Endothelial cell of umbilical vein (primary cell): ENCODE data around the gene FKRP. TPM values are rescaled to one million over a fixed set of nuclear protein-coding genes. Genes with fewer than 3 reads are reported as not detected.

Source experiments
- BruUV-seq: library from RNA; stranded (reverse); fragments of 400-500 nt; replicated peaks from 2 replicates; lab custom pipeline; 2021; lab: Mats Ljungman, UMichigan
- CTCF ChIA-PET: fragments of 300-600, 350-600 bp; sonication (Branson Sonifier 250); formaldehyde crosslinking; loops from one replicate; lab custom pipeline; 2021; ENCODE audit warnings: antibody characterized with exemption, inconsistent platforms; lab: Charles Lee
- POLR2A ChIA-PET: fragments of 300-600, 350-600 bp; sonication (Branson Sonifier 250); formaldehyde crosslinking; loops from one replicate; lab custom pipeline; 2021; ENCODE audit warnings: antibody characterized with exemption, inconsistent platforms; lab: Charles Lee
- DNase-seq: peaks from one replicate; pipeline ENCODE4 v3.0.0-alpha.2; 2011; ENCODE audit warnings: low read depth, low spot score
- FAIRE-seq: peaks from 2 replicates; lab custom pipeline; 2011; peaks lifted over from hg19 to GRCh38; lab: Jason Lieb, UNC
- H2AFZ ChIP-seq: 2 replicates; pipeline ENCODE4 v1.6.0; 2012; ENCODE audit warnings: low read depth, low read length, control low read depth, inconsistent platforms
- H3K27ac ChIP-seq: 2 replicates; pipeline ENCODE4 v1.5.1; 2011; ENCODE audit warnings: low read depth, mild to moderate bottlenecking, control low read depth, low read length, moderate library complexity; ENCODE audit not compliant: insufficient read depth
- H3K27me3 ChIP-seq, 2 experiments: 2 replicates each; pipeline versions ENCODE4 v1.6.0 to v1.6.1; 2011; ENCODE audit warnings: low read length in 2 of 2, mixed read lengths in 1 of 2; ENCODE audit not compliant: control insufficient read depth in 2 of 2, insufficient read depth in 2 of 2
- H3K36me3 ChIP-seq, 2 experiments: 2 replicates in 1 of 2; 3 replicates in 1 of 2; pipeline ENCODE4 v1.5.1; 2011; ENCODE audit warnings: low read length in 2 of 2, mild to moderate bottlenecking in 1 of 2, moderate library complexity in 1 of 2; ENCODE audit not compliant: control insufficient read depth in 2 of 2, insufficient read depth in 2 of 2; ENCODE audit errors: extremely low read depth in 1 of 2
- H3K4me1 ChIP-seq: 3 replicates; pipeline ENCODE4 v1.5.1; 2011; ENCODE audit warnings: mild to moderate bottlenecking, low read length; ENCODE audit not compliant: control insufficient read depth, insufficient read depth; ENCODE audit errors: extremely low read depth
- H3K4me2 ChIP-seq: 2 replicates; pipeline ENCODE4 v1.6.1; 2011; ENCODE audit warnings: low read length, control low read depth, mixed read lengths; ENCODE audit not compliant: insufficient read depth
- H3K4me3 ChIP-seq, 3 experiments: fragments of 200-600 bp in 1 of 3; sonication (generic), shearing (Covaris generic) in 1 of 3; replicated peaks in 1 of 3; 2 replicates each; pipeline ENCODE4 v1.5.1; 2011 to 2016; ENCODE audit warnings: control low read depth in 3 of 3, low read length in 3 of 3, mild to moderate bottlenecking in 2 of 3, inconsistent platforms in 1 of 3, low read depth in 1 of 3, moderate library complexity in 1 of 3; ENCODE audit not compliant: insufficient read depth in 1 of 3
- H3K79me2 ChIP-seq: 2 replicates; pipeline ENCODE4 v1.6.0; 2012; ENCODE audit warnings: low read length, inconsistent platforms; ENCODE audit not compliant: control insufficient read depth, insufficient read depth
- H3K9ac ChIP-seq: replicated peaks from 2 replicates; pipeline ENCODE3; 2011; ENCODE audit warnings: low read length, control low read depth; ENCODE audit not compliant: insufficient read depth; ENCODE audit errors: extremely low read depth
- H3K9me1 ChIP-seq: replicated peaks from 3 replicates; pipeline ENCODE4 v1.6.0; 2011; ENCODE audit warnings: mild to moderate bottlenecking, low read length; ENCODE audit not compliant: control insufficient read depth, insufficient read depth; ENCODE audit errors: extremely low read depth
- H3K9me3 ChIP-seq: replicated peaks from 2 replicates; pipeline ENCODE4 v1.5.1; 2012; ENCODE audit warnings: low read length, inconsistent platforms; ENCODE audit not compliant: control insufficient read depth, insufficient read depth
- H4K20me1 ChIP-seq: replicated peaks from 2 replicates; pipeline ENCODE3; 2011; ENCODE audit warnings: mild to moderate bottlenecking, low read length; ENCODE audit not compliant: control insufficient read depth, insufficient read depth; ENCODE audit errors: extremely low read depth
- FOS ChIP-seq: IDR thresholded peaks from 2 replicates; pipeline ENCODE4 v1.6.1; 2011; ENCODE audit warnings: mild to moderate bottlenecking, low read length, moderate library complexity, borderline replicate concordance; ENCODE audit not compliant: insufficient read depth
- GATA2 ChIP-seq: IDR thresholded peaks from 2 replicates; pipeline ENCODE4 v1.7.0; 2011; ENCODE audit warnings: low read depth, mild to moderate bottlenecking, moderate library complexity, mixed read lengths, low read length; ENCODE audit not compliant: insufficient read length, insufficient read depth
- JUN ChIP-seq: IDR thresholded peaks from 2 replicates; pipeline ENCODE4 v1.6.1; 2011; ENCODE audit warnings: borderline replicate concordance, low read depth; ENCODE audit not compliant: insufficient read length, insufficient read depth
- MYC ChIP-seq: IDR thresholded peaks from one replicate; pipeline ENCODE4 v1.6.1; 2011; ENCODE audit warnings: mild to moderate bottlenecking, low read depth, low read length
- POLR2A ChIP-seq: IDR thresholded peaks from 2 replicates; pipeline ENCODE4 v1.6.1; 2012; ENCODE audit warnings: low read depth, mild to moderate bottlenecking, control low read depth, low read length
- POLR2AphosphoS5 ChIP-seq: IDR thresholded peaks from 2 replicates; pipeline ENCODE4 v1.6.1; 2012; ENCODE audit warnings: low read depth, mild to moderate bottlenecking, control low read depth, low read length, moderate library complexity; ENCODE audit not compliant: insufficient read depth
- dilution Hi-C: fragments of 300-500 bp; cut with MboI; formaldehyde crosslinking; loops from one replicate; pipeline ENCODE4 v1.15.0; 2019; ENCODE audit warnings: low sequenced_read_pairs; ENCODE audit not compliant: extremely low pct_ligation_motif_present
- intact Hi-C: fragments of 100-400 bp; cut with micrococcal nuclease; formaldehyde crosslinking; loops from one replicate; pipeline ENCODE4 v1.10.0; 2022
- polyA plus RNA-seq, 4 experiments: library from polyadenylated mRNA; depleted of rRNA in 3 of 4; stranded (reverse) in 3 of 4; unstranded in 1 of 4; fragments of >200 nt; gene quantifications; 2 replicates each; pipeline versions ENCODE4 v1.2.1 to v1.2.3, GENCODE V29; 2011 to 2012; ENCODE audit warnings: missing spikeins in 1 of 4
- total RNA-seq: library from RNA; stranded (reverse); gene quantifications from 2 replicates; pipeline ENCODE4 v1.2.3, GENCODE V29; 2021
- TF ChIP-seq, protein P1 (sequence below): IDR thresholded peaks from 2 replicates; pipeline ENCODE4 v1.6.1; 2011; ENCODE audit not compliant: insufficient read depth, insufficient read length
- TF ChIP-seq, protein P2 (sequence below), 2 donors: IDR thresholded peaks; 1 replicate in 1 of 2; 2 replicates in 1 of 2; pipeline ENCODE4 v1.5.1; 2011; ENCODE audit warnings: low read length in 2 of 2, mild to moderate bottlenecking in 2 of 2, moderate library complexity in 2 of 2, control low read depth in 1 of 2, inconsistent platforms in 1 of 2, low read depth in 1 of 2; ENCODE audit not compliant: insufficient read depth in 1 of 2; ENCODE audit errors: extremely low read depth in 1 of 2

Gene FKRP
- total and polyA plus RNA-seq, 2 donors (not counting 3 experiments of a cell fraction or from before 2014, with no cell fraction given) = 31.5 to 32.8 TPM

- Histone ChIP-seq H3K4me3 (no peak overlapping the region), H3K79me2 (no peaks in the 10 kb centered on the region), H3K27me3 (no peaks in the 10 kb centered on the region), H3K9ac (no peak overlapping the region), H4K20me1 (no peaks in the 10 kb centered on the region), H3K4me1 (peaks cover 27% of the 10 kb centered on the region), H3K36me3 (peaks cover 0 to 2% of the 10 kb centered on the region in 2 experiments), H3K4me2 (peak overlapping the region; percentile 45), H3K27ac (peak overlapping the region; percentile 44), H3K9me3 (no peaks in the 10 kb centered on the region), H3K9me1 (no peaks in the 10 kb centered on the region), H2AFZ (peak overlapping the region; percentile 37)
- TF ChIP-seq GATA2 (no peak), FOS (peak; percentile 37), POLR2A (no peak), POLR2AphosphoS5 (no peak), MYC (no peak), JUN (no peak)
- TF ChIP-seq, protein P1, sequence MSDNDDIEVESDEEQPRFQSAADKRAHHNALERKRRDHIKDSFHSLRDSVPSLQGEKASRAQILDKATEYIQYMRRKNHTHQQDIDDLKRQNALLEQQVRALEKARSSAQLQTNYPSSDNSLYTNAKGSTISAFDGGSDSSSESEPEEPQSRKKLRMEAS = no peak
- TF ChIP-seq, protein P2, sequence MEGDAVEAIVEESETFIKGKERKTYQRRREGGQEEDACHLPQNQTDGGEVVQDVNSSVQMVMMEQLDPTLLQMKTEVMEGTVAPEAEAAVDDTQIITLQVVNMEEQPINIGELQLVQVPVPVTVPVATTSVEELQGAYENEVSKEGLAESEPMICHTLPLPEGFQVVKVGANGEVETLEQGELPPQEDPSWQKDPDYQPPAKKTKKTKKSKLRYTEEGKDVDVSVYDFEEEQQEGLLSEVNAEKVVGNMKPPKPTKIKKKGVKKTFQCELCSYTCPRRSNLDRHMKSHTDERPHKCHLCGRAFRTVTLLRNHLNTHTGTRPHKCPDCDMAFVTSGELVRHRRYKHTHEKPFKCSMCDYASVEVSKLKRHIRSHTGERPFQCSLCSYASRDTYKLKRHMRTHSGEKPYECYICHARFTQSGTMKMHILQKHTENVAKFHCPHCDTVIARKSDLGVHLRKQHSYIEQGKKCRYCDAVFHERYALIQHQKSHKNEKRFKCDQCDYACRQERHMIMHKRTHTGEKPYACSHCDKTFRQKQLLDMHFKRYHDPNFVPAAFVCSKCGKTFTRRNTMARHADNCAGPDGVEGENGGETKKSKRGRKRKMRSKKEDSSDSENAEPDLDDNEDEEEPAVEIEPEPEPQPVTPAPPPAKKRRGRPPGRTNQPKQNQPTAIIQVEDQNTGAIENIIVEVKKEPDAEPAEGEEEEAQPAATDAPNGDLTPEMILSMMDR (IDR thresholded peaks at IDR 0.05; ENCODE audit: extremely low read depth in 1 of 2, insufficient read depth in 1 of 2, low read depth in 1 of 2, low read length in 2 of 2) = no peak
- dilution Hi-C loops (no loop called here), intact Hi-C loops (loop anchor here (1.0 kb wide), 1 partner anchor 31 kb away; no protein-coding TSS in a partner anchor)
- DNase-seq (peak; percentile 86), FAIRE-seq (peak; percentile 94)
- BruUV-seq = no TSS peak
- ChIA-PET POLR2A (interaction anchor here (0.6 to 0.7 kb wide), 3 partner anchors 32 to 233 kb away, joined by 3 read pairs; no protein-coding TSS in a partner anchor), CTCF (interaction anchor here (0.6 to 6.3 kb wide), 15 partner anchors 10 to 236 kb away, joined by 3 to 46 read pairs (median 3); partner anchors contain the start of genes FKRP and SLC1A5)
Measured at GRCh38 chr19:46755077-46755852, 9.4 kb downstream of the FKRP start.
